Stimulated activated CD4-positive, alpha-beta T cell treated with anti-CD3 and anti-CD28 coated beads, TNF-alpha, amount 100 ng/mL, for 4 hours (primary cell): ENCODE measurements around the gene PTRH2.
A peak's percentile ranks its signal among the peaks of the same experiment; 100 is the strongest.
"Not testable (repeated sequence)": the region's sequence is repeated elsewhere in the genome, so short reads cannot be mapped to it uniquely, and the experiment has no call there.

Experiments used
- DNase-seq, 3 experiments: peaks; one replicate each; pipeline ENCODE4 v3.0.0-alpha.2; 2020; ENCODE audit warnings: low read depth in 3 of 3

PTRH2 gene

DNA sequence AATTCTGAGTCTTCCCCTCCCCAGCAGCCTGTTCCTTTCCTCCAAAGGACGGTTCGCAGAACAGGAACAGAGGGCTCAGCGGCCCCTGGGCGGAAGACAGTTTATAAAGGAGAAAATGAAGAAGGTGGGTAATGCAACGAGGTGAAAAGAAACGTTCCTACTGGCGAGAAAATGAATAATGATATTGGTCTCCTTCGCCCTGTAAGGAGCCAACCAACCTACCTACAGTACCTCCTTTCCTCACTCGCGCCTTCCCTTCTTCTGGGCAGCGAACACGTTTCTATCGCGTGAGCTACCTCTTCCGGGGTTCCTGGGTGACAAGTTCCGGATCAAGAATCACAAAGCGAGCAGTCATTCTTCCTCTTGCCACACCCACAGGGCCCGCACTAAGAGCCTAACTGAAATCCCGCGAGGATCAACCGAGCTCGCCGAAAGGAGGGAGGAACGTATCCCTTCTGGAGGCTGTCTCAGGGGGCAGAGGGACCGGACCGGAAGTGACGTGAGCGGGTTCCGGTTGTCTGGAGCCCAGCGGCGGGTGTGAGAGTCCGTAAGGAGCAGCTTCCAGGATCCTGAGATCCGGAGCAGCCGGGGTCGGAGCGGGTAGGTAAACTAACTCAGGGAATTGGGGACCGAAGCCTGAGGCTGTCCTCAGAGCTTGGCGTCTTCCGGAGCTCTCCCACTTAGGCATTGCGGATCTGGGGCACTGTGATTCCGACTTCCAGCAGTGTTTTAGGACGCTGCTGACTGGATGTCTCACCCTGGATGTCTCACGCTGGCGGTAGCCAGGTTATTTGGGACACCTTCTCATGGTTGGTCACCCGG, at the start of gene PTRH2, which contains the start of gene VMP1:
Gene PTRH2 (minus strand): TSS at position 282 of the 822 bp plus-strand sequence. CDS start 9,452 bp downstream, outside the sequence.
Gene VMP1 (plus strand): TSS at position 506 of the 822 bp plus-strand sequence. CDS start 23,793 bp downstream, outside the sequence.
- DNase-seq, result peak; percentile 75 to 79 (median 79)

DNA sequence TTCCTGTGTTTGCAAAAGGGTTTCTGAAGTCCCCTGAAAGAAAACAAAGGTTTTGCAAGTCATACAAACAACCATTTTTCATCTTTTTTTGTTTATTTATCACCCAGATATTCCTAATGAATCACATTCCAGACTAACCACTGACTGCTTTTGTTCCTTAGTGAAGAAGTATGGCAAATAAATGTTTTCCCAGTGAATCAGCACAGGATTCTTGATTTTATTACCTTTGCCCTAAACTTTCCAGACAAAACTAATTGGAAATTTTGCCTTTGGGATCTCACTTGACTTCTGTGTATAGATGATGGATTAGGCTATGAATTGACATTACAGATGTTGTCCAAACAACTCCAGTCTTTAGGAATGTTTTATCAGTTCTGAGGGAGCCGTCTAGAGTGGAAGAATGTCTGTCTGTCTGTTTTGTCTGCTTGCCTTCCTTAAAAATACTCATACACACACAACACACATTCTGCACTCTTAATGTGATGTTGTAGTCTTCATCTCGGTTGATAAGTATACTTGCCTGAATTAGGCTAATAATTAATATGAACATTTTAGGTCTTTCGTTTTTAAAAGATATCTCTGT, 49.1 kb upstream of the PTRH2 start:
- DNase-seq, result no peak

DNA sequence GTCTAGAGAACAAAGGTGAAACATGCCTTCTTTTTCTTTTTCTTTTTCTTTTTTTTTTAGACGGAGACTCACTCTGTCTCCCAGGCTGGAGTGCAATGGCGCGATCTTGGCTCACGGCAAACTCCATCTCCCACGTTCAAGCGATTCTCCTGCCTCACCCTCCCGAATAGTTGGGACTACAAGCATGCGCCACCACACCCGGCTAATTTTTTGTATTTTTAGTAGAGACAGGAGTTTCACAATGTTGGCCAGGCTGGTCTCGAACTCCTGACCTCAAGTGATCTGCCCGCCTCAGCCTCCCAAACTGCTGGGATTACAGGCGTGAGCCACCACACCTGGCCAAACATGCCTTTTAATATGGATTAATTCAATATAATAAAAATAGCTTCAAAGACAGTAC, 47.8 kb upstream of the PTRH2 start:
- not testable (repeated sequence) for DNase-seq

DNA sequence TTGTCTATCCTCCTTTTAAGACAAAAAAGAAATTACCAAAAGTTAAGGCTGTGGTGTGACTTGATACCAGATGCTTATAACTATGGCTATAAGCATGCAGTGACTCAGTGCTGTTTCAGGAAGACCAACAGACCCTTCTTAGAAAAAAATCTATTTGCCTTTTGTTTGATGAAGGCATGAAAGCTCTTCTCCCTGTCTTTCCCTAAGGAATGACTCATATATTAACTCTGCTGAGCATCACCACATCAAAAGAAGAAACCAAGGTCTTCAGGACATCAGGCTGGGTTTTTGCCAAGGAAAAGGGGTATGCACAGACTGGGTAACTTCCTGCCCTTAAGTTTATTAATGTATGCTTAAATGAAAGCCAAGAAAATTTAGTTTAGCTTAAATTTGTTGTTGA, 47.3 kb upstream of the PTRH2 start:
- peak in 1 of 3 experiments; percentile 46 for DNase-seq

DNA sequence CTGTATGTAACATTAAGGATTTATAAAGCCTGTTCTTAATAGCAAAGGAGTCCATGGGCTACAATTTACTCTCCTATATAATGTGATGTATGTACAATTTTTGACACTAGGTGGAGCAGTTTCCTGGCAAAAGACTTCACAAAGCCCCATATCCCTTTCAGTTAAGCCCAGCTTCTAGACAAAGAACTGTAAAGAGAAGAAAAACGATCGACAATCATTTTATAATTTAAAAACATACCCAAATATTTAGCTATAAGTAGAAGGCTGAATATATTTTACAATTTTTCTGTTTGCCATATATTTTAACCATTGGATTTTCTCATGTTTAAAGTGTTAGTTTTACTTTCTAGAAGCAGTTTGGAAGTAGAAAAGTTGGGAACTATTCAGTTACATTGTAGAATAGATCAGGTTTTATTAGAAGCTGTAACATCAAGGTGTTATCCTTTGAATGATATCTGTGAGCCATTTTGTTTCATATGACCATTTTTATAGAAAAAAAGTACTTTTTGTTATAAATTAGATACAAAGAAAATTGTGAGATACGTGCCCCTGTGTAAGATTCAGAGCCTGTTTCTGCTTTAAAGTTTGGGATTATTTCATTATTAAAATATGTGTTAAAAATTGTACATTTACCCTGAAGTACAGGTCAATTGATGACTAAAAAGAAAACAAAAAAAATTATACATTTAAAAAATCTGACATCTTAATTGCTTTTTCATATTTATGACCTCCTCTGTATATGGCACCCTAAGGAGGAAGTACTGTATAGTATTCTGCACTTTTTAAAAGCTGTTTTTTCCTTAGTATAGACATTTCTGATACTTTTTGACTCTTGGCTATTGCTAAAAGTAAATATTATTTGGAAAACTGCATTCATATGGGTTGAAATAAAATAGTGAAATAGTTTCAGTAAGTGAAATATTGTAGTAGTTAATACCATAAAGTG, 46.6 kb upstream of the PTRH2 start:
- DNase-seq, result no peak

DNA sequence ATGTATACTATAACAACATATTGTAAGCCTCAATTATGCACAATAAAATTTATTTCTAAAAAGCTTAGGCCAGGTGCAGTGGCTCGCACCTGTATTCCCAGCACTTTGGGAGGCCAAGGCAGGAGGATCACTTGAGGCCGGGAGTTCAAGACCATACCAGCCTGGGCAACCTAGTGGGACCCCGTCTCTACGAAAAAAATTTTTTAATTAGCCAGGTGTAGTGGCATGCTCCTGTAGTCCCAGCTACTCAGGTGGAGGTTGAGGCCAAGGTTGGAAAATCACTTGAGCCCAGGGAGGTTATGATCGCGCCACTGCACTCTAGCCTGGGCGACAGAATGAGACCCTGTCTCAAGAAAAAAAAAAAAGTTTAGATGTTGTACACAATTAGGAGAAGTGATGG, 45.7 kb upstream of the PTRH2 start:
- no peak for DNase-seq

DNA sequence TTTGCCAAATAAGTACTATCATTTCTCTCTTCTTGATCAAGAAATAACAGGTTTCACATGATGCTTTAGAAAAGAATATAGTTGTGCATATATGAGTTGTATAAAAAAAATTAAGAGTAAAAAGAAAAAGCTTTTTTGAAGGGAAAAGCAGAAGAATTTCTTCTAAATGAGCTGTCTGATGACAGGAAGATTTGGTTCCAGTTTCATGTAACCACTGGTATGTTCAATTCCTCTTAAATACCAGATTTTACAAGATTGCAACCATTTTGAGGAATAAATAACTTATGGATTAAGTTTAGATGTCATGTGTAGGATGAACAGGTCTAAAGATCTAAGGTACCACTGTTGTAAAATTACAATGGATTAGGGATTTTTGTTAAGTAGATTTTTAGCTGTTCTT, 45.2 kb upstream of the PTRH2 start:
- no peak for DNase-seq

DNA sequence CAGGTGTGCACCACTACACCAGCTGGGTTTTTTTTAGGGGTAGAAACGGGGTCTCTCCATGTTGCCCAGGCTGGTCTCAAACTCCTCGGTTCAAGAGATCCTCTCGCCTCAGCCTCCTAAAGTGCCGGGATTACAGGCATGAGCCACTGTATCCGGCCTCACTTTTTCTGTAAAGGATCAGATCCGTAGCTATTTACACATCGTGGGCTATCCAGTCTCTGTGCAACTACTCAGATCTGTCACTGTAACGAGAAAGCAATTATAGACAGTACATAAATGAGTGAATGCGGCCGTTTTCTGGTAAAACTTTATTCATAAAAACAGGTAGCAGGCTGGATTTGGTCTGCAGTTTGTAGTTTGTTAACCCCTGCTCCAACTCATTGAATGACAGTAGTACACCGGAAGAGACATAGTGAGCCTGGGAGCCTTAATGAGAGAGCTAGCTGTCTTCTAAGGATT, 44.8 kb upstream of the PTRH2 start:
- no peak for DNase-seq

DNA sequence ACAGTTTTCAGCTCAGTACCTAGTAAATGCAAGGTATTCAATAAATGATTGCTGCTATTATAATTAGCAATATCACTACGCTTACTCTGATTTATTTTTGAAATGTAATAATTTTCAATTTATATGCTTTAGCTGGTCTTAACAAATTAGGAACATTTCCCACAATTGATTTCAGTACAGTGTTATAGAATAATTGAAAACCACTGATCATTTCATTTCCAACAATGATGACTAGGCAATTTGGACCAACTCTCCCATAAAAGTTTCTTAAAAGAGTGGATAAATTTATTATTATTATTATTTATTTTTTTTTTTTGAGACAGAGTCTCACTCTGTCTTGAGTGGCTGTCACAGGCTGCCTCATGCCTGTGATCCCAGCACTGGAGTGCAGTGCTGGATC, 41.4 kb upstream of the PTRH2 start:
- DNase-seq, result no peak

DNA sequence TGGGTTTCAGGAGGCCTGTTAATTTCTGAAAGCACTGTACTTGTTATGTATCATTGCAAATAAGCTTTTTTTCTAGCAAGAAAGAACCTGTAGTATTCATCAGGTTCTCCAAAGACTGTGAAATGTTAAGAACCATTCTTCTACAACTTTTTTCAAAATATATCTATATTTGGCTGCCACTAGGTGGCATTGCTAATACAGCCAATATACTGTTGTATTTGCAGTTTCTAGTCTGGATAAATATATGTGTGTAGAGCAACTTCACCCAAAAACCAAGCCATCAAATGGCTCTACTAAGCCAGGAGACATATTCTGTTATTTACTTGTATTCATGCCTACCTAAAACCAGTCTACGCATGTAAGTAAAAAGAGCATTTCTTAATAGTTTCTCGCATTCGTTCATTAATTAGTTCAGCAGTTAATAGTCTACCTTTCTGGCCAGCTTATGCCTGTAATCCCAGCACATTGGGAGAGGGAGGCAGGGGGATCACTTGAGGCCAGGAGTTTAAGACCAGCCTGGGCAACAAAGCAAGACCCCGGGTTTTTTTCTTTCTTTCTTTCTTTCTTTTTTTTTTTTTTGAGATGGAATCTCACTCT, 39.7 kb upstream of the PTRH2 start:
- no peak for DNase-seq

DNA sequence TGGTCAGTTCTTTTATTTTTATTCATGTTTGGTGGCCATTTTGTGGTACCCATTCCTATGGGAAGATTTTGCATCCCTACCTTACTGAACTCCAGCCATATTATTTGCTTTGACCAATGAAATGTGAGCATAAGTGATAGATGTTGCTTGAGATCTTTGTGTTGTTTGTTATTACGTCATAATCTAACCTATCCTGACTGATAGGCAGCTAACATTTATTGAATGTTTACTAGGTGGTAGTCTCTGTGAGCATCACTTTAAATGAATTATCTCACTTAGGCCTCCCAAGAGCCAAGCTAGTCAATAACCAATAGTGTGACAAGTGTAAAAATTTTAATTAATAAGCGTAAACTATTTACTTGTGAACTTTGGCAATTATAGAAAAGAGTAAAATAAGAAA, 37.8 kb upstream of the PTRH2 start:
- no peak for DNase-seq

DNA sequence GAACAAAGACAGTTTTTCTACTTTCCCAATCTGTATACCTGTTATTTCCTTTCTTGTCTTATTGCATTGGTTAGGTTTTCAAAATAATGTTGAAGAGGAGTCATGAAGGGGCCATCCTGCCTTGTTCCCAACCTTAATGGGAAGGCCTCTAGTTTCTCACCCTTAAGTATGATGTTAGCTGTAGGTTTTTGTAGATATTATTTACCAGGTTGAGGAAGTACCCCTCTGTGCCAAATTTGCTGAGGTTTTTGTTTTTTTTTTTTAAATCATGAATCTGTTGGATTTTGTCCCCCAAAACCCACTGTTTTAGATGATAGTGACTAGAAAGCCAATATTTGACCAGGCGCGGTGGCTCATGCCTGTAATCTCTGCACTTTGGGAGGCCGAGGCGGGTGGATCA, 36.6 kb upstream of the PTRH2 start:
- DNase-seq, result no peak

DNA sequence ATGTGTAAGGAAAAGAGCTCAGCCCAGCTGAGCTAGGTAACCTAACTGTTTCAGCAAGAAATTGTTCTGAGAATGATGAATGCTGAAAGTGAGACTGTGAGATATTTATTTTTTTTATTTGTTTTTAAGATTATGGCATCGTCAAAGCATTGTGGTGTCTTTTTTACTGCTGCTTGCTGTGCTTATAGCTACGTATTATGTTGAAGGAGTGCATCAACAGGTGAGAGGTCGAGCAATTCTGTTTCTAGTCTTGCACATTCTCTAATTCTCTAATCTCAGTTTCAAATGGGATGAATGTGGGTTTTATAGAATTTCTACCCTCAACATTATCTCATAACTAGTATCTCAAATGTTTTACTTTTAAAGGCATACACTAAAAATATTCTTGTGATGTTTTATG, 30.1 kb upstream of the PTRH2 start:
- DNase-seq, result no peak

DNA sequence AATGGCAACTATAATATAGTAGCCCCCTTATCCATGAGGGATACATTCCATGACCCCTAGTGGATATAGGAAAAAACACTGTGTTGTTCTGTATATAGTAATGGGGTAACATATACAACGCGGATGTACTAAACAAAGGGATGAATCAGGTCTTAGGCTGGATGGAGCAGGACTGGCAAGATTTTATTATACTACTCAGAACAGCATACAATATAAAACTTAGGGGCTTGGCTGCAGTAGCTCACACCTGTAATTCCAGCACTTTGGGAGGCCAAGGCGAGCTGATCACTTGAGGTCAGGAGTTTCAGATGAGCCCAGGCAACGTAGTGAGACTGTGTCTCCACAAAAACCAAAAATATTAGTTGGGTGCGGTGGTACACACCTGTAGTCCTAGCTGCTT, 27.0 kb upstream of the PTRH2 start:
- DNase-seq, result no peak

DNA sequence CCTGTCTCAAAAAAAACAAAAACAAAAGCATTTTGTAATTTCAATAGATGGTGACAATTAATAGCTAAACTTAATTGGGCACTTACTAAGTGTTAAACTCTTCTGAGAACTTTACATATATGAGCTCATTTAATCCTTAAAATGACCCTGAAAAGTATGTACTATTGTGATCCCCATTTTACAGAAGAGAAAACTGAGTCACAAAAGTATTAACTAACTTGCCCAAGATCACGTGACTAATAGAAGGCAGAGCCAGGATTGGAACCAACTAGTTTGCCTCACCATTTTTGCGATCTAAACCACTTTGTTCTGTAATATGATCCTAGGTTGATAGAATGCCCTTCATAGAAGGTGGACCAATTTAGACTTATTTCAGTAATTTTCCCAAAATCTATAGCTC, 26.5 kb upstream of the PTRH2 start:
- no peak for DNase-seq

DNA sequence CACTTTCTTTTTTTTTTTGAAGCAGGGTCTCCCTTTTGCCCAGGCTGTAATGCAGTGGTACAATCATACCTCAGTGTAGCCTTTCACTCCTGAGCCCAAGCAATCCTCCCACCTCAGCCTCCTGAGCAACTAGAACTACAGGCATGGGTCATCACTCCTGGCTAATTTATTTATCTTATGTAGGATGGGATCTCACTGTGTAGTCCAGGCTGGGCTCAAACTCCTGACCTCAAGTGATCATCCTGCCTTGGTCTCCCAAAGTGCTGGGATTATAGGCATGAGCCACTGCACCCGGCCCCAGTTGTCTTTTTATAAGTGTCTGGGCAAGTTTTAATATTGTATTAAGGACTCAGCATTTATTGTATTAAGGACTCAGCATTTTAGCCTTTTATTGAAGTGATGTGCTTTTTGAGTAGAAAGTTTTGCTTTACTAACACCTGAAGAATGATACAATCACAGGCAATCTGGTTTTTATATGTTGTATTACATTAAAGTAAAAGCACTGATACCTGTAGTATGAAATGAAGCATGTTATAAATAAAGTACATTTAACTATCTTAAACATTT, 23.1 kb upstream of the PTRH2 start:
- no peak for DNase-seq

DNA sequence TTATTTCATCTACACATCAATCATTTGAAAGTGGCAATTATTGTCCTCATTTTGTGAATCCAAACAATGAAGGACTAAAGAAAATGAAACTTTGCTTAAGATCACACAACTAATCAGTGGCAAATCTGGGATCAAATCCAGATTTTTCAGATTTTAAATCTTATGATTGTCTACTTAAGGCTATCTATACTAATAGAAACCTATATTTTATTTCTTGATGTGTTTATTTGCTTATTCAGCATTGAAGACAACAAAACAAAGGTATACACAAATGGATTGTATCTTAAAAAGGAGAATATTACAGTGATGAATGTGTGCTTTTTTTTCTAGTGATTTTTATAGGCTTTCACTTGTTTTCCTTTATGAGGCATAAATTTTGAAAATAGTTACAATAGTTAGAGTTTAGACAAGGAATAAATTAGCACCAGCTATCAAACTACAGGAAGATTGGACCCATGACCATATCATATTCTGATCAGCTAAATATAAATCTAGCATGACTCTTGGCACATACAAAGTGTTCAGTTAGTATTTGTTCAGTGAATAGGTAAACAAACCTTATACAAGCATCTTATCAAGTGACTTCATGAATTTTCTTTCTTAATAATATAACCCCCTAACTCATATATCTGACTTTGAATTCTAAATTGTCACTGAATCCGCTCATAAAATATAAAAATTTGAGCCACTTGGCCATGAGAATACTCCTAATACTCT, 20.7 kb upstream of the PTRH2 start:
- no peak for DNase-seq

DNA sequence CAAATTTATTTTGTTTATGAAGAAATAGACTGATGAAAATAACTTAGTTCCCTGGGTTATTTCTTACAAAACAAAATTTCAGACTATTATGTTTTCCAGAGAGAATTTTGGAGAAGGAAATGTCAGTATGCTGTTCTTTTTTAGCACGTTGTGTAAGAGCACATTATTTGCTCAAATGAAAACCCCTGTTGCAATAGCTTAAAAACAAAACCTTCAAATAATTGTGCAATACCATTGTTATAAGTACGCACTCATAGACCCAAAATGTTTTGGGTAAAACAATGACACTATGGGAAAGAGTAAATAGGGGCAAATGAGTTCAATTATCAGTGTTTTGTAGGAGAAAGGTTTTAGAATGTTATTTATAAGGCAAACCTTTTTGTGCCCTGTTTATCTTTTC, 18.5 kb upstream of the PTRH2 start:
- no peak for DNase-seq

DNA sequence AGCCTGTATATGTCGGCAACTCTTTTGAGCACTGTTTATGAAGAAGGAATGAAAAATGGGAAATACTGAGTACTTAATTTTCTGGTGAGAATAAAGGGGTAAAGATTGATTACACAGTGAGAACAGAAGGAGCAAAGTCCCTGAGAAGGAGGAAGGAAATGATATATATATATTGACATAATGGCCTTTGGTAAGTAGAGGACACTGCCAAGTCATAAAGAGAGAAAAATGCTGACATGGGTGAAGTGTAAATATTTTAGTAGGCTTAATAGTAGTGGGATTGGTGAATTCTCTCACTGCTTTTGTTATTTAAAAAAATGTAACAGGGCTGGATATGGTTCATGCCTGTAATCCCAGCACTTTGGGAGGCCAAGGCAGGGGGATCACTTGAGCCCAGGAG, 16.4 kb upstream of the PTRH2 start:
- DNase-seq, result no peak

DNA sequence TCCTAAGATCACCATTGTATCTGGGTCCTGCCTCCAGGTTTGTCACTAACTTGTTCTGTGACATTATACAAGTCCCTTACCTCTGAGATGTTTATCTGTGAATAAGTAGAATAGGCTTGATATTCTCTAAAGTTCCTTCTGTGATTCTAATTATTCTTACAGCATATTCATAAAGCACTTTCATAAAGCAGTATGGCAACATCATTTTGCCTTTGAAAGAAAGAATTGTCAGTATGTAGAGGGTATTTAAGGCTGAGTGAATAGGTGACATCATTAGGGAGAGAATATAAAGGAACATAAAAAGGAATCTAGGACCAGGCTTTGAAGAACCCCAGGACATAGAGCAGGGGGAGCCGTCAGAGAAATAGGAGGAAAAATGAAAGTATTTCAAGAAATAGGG, 15.8 kb upstream of the PTRH2 start:
- no peak for DNase-seq

DNA sequence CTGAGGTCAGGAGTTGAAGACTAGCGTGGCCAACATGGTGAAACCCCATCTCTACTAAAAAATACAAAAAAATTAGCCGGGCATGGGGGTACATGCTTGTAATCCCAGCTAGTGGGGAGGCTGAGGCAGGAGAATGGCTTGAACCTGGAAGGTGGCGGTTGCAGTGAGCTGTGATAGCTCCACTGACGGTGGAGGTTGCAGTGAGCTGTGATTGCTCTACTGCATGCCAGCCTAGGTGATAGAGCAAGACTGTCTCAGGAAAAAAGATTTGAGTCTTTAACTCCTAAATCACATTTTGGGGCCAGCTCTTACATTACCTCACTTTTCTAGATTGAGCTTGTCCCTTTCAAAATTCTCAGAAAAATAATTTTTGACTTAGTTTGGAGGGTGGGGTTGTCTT, 15.4 kb upstream of the PTRH2 start:
- DNase-seq, result no peak
